HepG2 (cell line): Measurements from ENCODE around the gene PRKCE. TPM values are rescaled to one million over a fixed set of nuclear protein-coding genes. Genes with fewer than 3 reads are reported as not detected.

Source experiments
- E2F2 ChIP-seq: sonication (generic); formaldehyde crosslinking; IDR thresholded peaks from 2 replicates; pipeline ENCODE4 v1.4.0; 2020; ENCODE audit warnings: missing genetic modification reagents, borderline replicate concordance
- IKZF1 ChIP-seq: fragments of 450-650 bp; IDR thresholded peaks from 2 replicates; pipeline ENCODE4 v1.7.1; 2016
- KLF11 ChIP-seq: IDR thresholded peaks from 2 replicates; pipeline ENCODE4 v1.6.1; 2016; ENCODE audit warnings: missing compliant biosample characterization
- MTF1 ChIP-seq: sonication (generic); formaldehyde crosslinking; IDR thresholded peaks from 2 replicates; pipeline ENCODE4 v1.5.0; 2020; ENCODE audit warnings: missing genetic modification reagents
- NFIC ChIP-seq: IDR thresholded peaks from 2 replicates; pipeline ENCODE4 v1.6.1; 2012; ENCODE audit warnings: mild to moderate bottlenecking, low read length, inconsistent platforms
- ONECUT2 ChIP-seq: sonication (generic); formaldehyde crosslinking; IDR thresholded peaks from 2 replicates; pipeline ENCODE4 v1.4.0; 2020; ENCODE audit warnings: missing genetic modification reagents
- POGK ChIP-seq: sonication (generic); formaldehyde crosslinking; conservative IDR thresholded peaks from 2 replicates; pipeline ENCODE4 v1.8.0; 2022; ENCODE audit warnings: mild to moderate bottlenecking, moderate library complexity, missing genetic modification reagents
- SALL1 ChIP-seq: sonication (generic); formaldehyde crosslinking; IDR thresholded peaks from 2 replicates; pipeline ENCODE4 v1.8.0; 2022; ENCODE audit warnings: mild to moderate bottlenecking, missing genetic modification reagents
- SIN3B ChIP-seq: fragments of 150-350 bp; IDR thresholded peaks from 2 replicates; pipeline ENCODE4 v1.6.1; 2014; ENCODE audit warnings: low read length
- ZNF251 ChIP-seq: sonication (generic); formaldehyde crosslinking; IDR thresholded peaks from 2 replicates; pipeline ENCODE4 v1.9.0; 2021; ENCODE audit warnings: mild to moderate bottlenecking, missing genetic modification reagents
- ZNF484 ChIP-seq: sonication (generic); formaldehyde crosslinking; IDR thresholded peaks from 2 replicates; pipeline ENCODE4 v1.5.1; 2020; ENCODE audit warnings: mild to moderate bottlenecking, low read depth, missing genetic modification reagents, borderline replicate concordance
- ZNF660 ChIP-seq: sonication (generic); formaldehyde crosslinking; IDR thresholded peaks from 2 replicates; pipeline ENCODE4 v1.5.1; 2020; ENCODE audit warnings: mild to moderate bottlenecking, low read depth, missing genetic modification reagents, borderline replicate concordance
- ZNF746 ChIP-seq: sonication (generic); formaldehyde crosslinking; IDR thresholded peaks from 2 replicates; pipeline ENCODE4 v1.8.0; 2022; ENCODE audit warnings: mild to moderate bottlenecking, missing genetic modification reagents
- ZNF761 ChIP-seq: sonication (generic); formaldehyde crosslinking; conservative IDR thresholded peaks from 2 replicates; pipeline ENCODE4 v1.4.0; 2020; ENCODE audit warnings: mild to moderate bottlenecking, missing genetic modification reagents
- polyA plus RNA-seq, 8 experiments: library from polyadenylated mRNA; depleted of rRNA in 3 of 8; stranded (reverse) in 7 of 8; unstranded in 1 of 8; fragments of >200 nt; fragmentation: Illumina TruSeq in 4 of 8; extraction: Trizol in 4 of 8; gene quantifications; 2 replicates each; pipeline versions ENCODE4 v1.2.1 to v1.2.3, GENCODE V29; 2011 to 2016; ENCODE audit warnings: low read depth in 4 of 8, missing spikeins in 1 of 8, mixed read lengths in 1 of 8; ENCODE audit not compliant: insufficient read depth in 1 of 8
- total RNA-seq, 5 experiments: library from RNA; depleted of rRNA; stranded (reverse); fragments of >200 nt; fragmentation: Illumina TruSeq; extraction: Trizol; gene quantifications; 2 replicates each; pipeline ENCODE4 v1.2.3, GENCODE V29; 2016; ENCODE audit warnings: low read depth in 1 of 5
- TF ChIP-seq, protein P1 (sequence below): sonication (generic); formaldehyde crosslinking; IDR thresholded peaks from 2 replicates; pipeline ENCODE4 v1.4.0; 2020; ENCODE audit warnings: mild to moderate bottlenecking, missing genetic modification reagents
- TF ChIP-seq, protein P2 (sequence below): sonication (generic); formaldehyde crosslinking; IDR thresholded peaks from 2 replicates; pipeline ENCODE4 v1.8.1; 2023; ENCODE audit warnings: missing genetic modification reagents, inconsistent platforms, borderline replicate concordance
- TF ChIP-seq, protein P3 (sequence below): sonication (generic); formaldehyde crosslinking; IDR thresholded peaks from 2 replicates; pipeline ENCODE4 v1.4.0; 2020; ENCODE audit warnings: mild to moderate bottlenecking, missing genetic modification reagents
- TF ChIP-seq, protein P4 (sequence below): sonication (generic); formaldehyde crosslinking; IDR thresholded peaks from 2 replicates; pipeline ENCODE4 v1.4.0; 2020; ENCODE audit warnings: missing genetic modification reagents

The PRKCE gene
- total and polyA plus RNA-seq, 2 of the 13 experiments (the other 11 are each of a cell fraction or from before 2014, with no cell fraction given): 1.0 to 3.9 TPM

DNA sequence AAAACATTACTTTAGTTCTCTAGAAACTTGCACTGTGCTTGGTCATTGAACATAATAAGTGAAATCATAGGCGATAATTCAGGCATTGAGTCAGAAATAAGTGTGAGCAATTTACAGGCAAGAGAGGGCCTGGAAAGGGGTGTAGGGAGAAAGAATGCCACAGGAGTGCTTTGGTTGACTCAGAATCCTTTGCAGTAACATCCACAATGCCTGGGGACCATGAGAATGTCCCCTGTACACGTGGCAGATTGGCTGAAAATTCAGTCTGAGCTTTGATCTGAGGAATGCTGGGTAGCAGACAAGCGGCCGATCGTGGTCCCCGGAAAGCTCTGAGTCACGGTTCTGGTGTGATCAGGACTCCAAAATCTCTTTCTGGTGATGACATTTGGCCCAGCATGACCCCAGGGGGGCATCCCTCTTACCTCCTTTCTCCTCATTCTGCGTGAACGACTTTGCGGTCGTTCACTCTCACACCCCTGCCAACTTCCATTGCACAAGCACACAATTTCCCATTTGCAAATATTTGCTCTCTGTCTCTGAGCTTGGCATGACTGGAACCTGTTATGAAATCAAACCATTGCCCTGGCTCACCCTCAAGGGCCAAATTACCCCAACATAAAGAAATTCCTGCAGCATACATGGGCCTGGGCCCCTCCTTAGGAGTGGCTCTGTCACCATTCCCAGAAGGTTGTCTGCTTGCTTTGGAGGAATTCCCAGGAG lies 340.7 kb downstream of the PRKCE start (continued):
- TF ChIP-seq SIN3B (no peak), ZNF484 (CRISPR knock-in tag) (no peak), NFIC (peak; percentile 88), SALL1 (CRISPR knock-in tag) (peak; percentile 96), ZNF746 (CRISPR knock-in tag) (peak; percentile 71; the same call in 1 of the 2 replicates), POGK (CRISPR knock-in tag) (peak; percentile 61; the same call in 1 of the 2 replicates), ZNF660 (no peak), ZNF761 (CRISPR knock-in tag) (peak; percentile 75; the same call in 1 of the 2 replicates), ZNF251 (CRISPR knock-in tag) (no peak), IKZF1 (no peak), E2F2 (CRISPR knock-in tag) (0 out of 2 replicates have a peak, but pooled peaks have one; percentile 58), KLF11 (peak; percentile 53; the same call in 1 of the 2 replicates), ONECUT2 (CRISPR knock-in tag) (no peak), MTF1 (CRISPR knock-in tag) (0 out of 2 replicates have a peak, but pooled peaks have one; percentile 66)
- TF ChIP-seq, protein P1, sequence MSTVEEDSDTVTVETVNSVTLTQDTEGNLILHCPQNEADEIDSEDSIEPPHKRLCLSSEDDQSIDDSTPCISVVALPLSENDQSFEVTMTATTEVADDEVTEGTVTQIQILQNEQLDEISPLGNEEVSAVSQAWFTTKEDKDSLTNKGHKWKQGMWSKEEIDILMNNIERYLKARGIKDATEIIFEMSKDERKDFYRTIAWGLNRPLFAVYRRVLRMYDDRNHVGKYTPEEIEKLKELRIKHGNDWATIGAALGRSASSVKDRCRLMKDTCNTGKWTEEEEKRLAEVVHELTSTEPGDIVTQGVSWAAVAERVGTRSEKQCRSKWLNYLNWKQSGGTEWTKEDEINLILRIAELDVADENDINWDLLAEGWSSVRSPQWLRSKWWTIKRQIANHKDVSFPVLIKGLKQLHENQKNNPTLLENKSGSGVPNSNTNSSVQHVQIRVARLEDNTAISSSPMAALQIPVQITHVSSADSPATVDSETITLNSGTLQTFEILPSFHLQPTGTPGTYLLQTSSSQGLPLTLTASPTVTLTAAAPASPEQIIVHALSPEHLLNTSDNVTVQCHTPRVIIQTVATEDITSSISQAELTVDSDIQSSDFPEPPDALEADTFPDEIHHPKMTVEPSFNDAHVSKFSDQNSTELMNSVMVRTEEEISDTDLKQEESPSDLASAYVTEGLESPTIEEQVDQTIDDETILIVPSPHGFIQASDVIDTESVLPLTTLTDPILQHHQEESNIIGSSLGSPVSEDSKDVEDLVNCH (CRISPR knock-in tag): 0 out of 2 replicates have a peak, but pooled peaks have one; percentile 67
- TF ChIP-seq, protein P2, sequence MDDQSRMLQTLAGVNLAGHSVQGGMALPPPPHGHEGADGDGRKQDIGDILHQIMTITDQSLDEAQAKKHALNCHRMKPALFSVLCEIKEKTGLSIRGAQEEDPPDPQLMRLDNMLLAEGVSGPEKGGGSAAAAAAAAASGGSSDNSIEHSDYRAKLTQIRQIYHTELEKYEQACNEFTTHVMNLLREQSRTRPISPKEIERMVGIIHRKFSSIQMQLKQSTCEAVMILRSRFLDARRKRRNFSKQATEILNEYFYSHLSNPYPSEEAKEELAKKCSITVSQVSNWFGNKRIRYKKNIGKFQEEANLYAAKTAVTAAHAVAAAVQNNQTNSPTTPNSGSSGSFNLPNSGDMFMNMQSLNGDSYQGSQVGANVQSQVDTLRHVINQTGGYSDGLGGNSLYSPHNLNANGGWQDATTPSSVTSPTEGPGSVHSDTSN (CRISPR knock-in tag): no peak
- TF ChIP-seq, protein P3, sequence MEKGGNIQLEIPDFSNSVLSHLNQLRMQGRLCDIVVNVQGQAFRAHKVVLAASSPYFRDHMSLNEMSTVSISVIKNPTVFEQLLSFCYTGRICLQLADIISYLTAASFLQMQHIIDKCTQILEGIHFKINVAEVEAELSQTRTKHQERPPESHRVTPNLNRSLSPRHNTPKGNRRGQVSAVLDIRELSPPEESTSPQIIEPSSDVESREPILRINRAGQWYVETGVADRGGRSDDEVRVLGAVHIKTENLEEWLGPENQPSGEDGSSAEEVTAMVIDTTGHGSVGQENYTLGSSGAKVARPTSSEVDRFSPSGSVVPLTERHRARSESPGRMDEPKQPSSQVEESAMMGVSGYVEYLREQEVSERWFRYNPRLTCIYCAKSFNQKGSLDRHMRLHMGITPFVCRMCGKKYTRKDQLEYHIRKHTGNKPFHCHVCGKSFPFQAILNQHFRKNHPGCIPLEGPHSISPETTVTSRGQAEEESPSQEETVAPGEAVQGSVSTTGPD: peak; percentile 94
- TF ChIP-seq, protein P4, sequence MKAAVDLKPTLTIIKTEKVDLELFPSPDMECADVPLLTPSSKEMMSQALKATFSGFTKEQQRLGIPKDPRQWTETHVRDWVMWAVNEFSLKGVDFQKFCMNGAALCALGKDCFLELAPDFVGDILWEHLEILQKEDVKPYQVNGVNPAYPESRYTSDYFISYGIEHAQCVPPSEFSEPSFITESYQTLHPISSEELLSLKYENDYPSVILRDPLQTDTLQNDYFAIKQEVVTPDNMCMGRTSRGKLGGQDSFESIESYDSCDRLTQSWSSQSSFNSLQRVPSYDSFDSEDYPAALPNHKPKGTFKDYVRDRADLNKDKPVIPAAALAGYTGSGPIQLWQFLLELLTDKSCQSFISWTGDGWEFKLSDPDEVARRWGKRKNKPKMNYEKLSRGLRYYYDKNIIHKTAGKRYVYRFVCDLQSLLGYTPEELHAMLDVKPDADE (CRISPR knock-in tag): no peak
